Heart left ventricle (tissue), 13 donors: ENCODE measurements around the gene TMEM132D.

Experiments used
- CTCF ChIP-seq, 12 donors: fragments of 200-600 bp; sonication (generic) in 4 of 12; IDR thresholded peaks; one replicate each; pipeline versions ENCODE4 v1.5.0 to v1.8.0; 2018 to 2022; ENCODE audit warnings: antibody characterized with exemption in 12 of 12, mild to moderate bottlenecking in 5 of 12
- POLR2A ChIP-seq, 2 donors: fragments of 450-650 bp; IDR thresholded peaks; one replicate each; pipeline ENCODE4 v1.6.1; 2017; ENCODE audit warnings: antibody characterized with exemption in 2 of 2, mild to moderate bottlenecking in 2 of 2, moderate library complexity in 2 of 2
- donor health status: ischemic (EF 13 %, LVEDD 7.1; RV severe dilation, severe dysfunction).
- donor health status: DM: no; HTN: yes; CAD: no.
- donor health status: DM: no; HTN: no; CAD: no.
- donor health status: ischemic (EF 25% LVEDD 6.9; RV normal size, moderate dysfunction).
- donor health status: ischemic (EF 25% LVEDD 5.7; RV mildly dilated, moderate dysfunction).
- donor health status: ischemic (EF 35%, LVEDD 5.7; RV mildly dilated, moderate dysfunction).
- donor health status: nonischemic (EF 11% LVEDD 7.7; RV severe dilation, severe dysfunction).
- donor health status: DM: yes; HTN: yes; CAD: no.
- donor health status: PGD.
- donor health status: ischemic (EF 29% LVEDD 5.4; RV normal size, mild dysfunction).
- donor health status: nonischemic (EF 23%, LVEDD 6.1; RV moderate dilation, normal function).

GRCh38 chr12:129074379-129074778 lies 829.4 kb downstream of the TMEM132D start:
- no peak for TF ChIP-seq POLR2A (IDR thresholded peaks at IDR 0.05)
- TF ChIP-seq CTCF (IDR thresholded peaks at IDR 0.05): no peak
